Inflammatory macrophage (primary cell): Measurements from ENCODE around the gene SLC26A5.

Experiments
- DNase-seq, 2 donors: peaks; one replicate each; pipeline ENCODE4 v3.0.0-alpha.2; 2020 to 2022

The SLC26A5 gene

DNA sequence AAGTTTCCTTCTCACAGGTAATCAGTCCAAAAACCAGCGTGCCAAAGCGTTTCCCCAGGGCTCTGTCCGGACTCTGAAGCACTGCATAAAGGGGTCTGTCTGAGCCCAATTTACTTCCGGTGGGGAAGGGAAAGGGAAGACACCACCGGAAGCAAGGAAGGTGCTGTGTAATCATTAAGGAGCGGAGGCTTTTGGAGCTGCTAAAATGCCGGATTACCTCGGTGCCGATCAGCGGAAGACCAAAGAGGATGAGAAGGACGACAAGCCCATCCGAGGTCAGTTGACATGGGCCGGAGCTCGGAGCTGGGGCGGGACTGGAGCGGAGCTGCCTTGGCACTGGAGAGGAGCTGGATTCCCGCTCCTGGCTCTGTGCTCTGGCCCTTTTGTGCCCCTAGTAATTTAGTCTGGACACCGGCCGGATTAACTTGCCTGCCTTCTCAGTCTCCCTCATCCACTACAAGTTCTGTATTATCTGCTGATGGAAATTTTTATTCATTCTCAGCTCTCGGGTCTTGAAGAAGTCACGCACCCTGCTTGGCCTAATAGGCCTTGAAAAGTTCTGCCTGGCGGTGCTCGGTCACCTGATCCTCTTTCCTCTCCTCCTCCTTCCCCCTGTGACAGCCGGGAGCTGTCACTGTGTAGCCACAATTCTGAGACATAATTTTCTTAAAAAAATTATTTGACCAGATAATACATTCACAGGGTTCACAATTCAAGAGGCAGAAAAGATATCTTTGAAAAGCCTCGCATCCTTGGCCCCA is 98.3 kb downstream of the SLC26A5 start, which contains the start of gene PSMC2:
PSMC2 (plus strand) TSS at position 137 of the 761 bp plus-strand sequence; CDS start at position 206, 69 bp downstream.
- peak; percentile 88 to 92 for DNase-seq

DNA sequence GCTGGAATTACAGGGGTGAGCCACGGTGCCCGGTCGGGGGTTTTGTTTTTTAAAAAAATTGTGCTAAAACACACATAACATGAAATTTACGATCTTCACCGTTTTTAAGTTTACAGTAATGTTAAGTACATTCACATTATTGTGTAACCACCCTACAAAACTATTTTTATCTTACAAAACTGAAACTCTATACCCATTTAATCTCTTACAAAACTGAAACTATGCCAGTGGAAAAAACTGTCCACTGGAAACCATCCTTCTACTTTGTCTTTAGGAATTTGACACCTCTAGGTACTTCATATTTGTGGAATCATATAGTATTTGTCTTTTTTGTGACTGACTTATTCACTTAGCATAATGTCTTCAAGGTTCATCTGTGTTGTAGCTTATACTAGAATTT is 99.6 kb downstream of the SLC26A5 start:
- no peak for DNase-seq

DNA sequence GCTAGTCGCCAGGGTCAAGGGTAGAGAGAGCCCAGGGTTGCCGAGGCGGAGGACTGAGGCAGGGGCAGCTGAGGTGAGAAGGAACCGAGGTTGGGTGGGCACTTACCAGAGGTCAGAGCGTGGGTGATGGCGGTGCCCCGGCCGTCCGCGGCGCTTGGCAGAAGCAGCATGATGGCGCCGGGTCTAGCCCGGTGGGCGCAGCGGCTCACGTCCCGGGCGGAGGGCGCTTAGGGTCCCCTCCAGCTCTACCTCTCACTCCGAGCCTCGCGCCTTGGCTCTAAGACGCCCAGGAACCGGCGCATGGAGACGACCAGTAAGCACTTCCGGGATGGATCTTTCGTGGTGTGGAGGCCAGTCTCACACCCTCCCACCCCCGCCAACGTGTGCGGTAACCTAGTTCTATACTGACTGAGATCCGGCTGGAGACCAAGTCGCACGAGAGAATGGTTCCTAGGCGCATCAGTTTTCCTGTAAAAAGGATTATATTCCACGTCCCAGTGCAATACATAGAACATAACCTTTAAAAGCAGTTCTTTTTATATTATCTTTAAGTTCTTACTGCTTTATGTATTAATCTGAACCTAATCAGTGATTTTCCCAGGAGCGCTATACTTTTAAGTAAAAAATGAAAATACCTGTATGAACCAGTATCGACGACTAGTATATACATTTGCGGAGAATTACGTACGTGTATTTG is 101.4 kb downstream of the SLC26A5 start, which contains the start of gene DNAJC2:
DNAJC2 (minus strand) TSS at position 315 of the 697 bp plus-strand sequence; CDS start at position 170, 145 bp downstream.
- peak; percentile 88 to 93 for DNase-seq

DNA sequence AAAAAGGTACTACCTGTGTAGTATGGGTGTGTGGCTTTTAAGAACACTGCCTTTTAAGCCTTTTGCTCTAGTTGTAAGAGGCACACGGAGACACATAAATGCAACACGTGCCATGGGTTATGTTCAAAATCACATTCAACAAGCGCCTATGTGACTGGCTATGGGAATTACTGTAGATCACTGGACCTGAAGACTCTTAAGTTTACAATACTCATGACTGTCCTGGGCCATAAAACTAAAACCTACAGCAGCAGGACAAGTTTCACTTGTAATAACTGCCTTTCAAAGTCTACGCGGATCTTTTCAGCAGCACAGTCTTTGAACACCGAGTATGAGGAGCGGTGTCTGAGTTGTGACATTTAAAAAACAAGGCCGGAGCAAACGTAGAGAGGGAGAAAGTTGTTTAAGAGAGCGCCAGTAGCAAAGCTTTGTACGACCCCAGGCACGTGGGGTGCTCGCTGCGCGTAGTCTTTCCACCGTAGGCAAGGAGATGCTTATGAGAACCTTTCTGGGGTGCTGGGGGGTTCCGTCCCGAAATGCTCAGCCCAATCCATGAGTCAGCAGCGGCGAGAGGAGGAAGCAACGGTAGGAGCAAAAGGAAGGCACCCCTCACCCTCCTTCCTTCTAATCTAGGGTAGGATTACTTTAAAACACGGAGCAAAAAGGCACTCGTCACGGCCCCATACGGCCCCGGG is 102.1 kb downstream of the SLC26A5 start:
- peak; percentile 42 for DNase-seq

DNA sequence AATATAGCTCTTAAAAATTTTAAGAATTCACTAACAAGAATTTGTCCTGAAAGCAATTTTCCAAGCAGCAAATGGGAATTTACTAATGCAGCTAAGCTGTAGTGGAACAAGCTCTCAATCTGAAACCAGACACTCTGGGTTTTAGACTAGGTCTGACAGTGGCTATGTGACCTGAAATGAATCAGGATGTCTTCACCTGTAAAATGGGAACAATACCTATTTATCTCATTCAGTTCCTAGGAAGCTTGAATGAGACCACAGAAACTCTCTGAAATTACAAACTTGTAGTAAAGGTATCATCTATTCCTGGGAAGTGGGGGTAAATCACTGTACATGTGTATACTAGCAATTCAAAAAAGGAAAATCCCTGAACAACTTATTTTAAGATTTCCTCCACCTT is 102.7 kb downstream of the SLC26A5 start:
- no peak for DNase-seq

DNA sequence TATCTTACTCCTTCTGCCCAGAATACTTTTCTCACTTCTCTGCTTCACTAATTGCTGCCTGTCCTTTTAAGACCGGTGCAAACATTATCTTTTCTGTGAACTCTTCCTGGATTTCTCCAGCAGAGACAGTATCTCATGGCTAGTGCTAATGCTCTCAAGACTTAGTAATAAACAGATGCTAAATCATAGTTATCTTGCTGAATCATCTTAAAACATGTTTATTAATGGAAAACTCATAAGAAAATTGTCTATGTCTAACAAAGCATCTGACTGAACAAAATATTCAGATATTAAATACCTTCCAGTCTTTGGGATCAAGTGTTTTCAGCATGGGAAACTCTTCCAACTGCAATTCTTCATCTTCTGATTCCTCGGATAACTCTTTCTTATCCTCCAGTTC is 104.5 kb downstream of the SLC26A5 start:
- DNase-seq = no peak

DNA sequence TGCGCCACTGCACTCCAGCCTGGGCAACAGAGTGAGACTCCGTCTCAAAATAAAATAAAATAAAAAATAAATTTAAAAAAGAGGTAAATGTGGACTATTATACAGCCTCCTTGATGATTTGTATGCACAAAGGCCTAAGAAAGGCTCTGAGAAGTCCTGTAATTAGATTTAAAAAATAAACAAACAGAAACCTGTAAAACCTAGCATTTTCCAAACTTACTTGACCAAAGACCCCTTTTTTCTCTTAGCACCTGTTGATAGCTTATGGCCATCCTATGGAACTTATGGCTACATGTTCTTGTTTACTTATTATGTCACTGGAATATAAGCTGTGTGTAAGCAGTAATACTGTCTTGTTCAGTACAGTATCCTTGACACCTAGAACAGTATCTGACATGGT is 107.1 kb downstream of the SLC26A5 start:
- DNase-seq = no peak

DNA sequence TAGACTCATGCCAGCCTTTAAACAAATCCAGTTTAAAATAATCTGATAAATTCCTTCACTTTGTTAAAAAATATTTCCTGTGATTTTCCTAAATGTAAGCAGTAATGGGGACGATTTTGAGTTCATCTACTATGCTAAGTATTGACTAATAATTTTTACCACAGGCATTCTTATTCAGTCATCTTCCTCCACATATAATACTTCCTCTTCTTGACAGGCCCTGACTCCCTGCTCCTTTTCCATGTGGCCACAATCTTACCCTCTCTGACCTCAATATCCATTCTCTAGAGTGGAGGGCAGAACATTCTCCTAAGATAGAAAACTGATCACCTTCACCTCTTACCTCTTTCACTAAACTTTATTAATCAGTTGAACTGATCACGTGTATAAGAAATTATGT is 109.2 kb downstream of the SLC26A5 start:
- peak; percentile 39 to 64 for DNase-seq

DNA sequence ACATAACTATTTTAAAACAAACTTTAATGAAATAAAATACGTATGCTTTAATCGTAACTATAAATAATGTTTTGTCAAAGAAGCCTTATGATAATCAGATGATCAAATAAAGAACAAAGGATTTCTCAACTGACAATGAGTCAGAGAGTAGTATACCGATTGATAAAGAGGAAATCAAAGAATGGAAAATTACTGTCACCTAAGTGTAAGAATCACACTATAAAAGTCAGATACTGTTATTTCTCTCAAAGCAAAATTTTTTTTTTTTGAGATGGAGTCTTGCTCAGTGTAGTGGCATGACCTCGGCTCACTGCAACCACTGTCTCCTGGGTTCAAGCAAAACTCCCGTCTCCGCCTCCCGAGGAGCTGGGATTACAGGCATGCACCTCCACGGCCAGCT is 120.3 kb downstream of the SLC26A5 start:
- peak in 1 of 2 donors; percentile 14 for DNase-seq
